Activated CD8-positive, alpha-beta memory T cell treated with anti-CD3 and anti-CD28 coated beads for 36 hours (primary cell): Measurements from ENCODE around the gene TCF12. TPM values are rescaled to one million over a fixed set of nuclear protein-coding genes. Genes with fewer than 3 reads are reported as not detected.

Experiments
- CTCF ChIA-PET: fragments of 350-600 bp; sonication (Branson Sonifier 250); formaldehyde crosslinking; loops from one replicate; lab custom pipeline; 2021; ENCODE audit warnings: antibody characterized with exemption; lab: Charles Lee
- POLR2A ChIA-PET: fragments of 350-600 bp; sonication (Branson Sonifier 250); formaldehyde crosslinking; loops from one replicate; lab custom pipeline; 2021; ENCODE audit warnings: antibody characterized with exemption; lab: Charles Lee
- total RNA-seq, 2 experiments: library from RNA; stranded (reverse); gene quantifications; one replicate each; pipeline ENCODE4 v1.2.3, GENCODE V29; 2021

The TCF12 gene
- total RNA-seq, 2 experiments from 2014 or later = 63.6 to 73.0 TPM

DNA sequence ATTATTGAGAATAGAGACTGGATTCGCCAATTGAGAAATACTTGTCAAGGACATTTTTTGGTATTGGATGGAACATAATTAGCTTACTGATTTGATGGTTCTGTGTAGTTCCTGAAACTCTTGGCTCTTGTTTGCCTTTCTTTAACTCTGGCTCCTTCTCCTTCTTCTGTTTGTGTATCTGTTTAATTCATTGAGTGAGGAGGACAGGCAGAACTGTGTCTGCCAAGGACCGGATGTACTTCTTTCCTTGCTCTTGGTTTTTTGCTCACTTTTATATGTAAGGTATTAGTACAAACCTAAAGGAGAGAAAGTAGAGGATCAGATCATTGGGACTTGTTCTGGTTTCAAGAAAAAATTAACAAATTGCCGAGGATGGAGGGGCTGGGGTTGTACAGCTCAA, 48.9 kb downstream of the TCF12 start:
- CTCF ChIA-PET = interaction anchor here (1.2 kb wide), 1 partner anchor 20 kb away, joined by 3 read pairs; no protein-coding TSS in a partner anchor
- POLR2A ChIA-PET = no interaction called here

DNA sequence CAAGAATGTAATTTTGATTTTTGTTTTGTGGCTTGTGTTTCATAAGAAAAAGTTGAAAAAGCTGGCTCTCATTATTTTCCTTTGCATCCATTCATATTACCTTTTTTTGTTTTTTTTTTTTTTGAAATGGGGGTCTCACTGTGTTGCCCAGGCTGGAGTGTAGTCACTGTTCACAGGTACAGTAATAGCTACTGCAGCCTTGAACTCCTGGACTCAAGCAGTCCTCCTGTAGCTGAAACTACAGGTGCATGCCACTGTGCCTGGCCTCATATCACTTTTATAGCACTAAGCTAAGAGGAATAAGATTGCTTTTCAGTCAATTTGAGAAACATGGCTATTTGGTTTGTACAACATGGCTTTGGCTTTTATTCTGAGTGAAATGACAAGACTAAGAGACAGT, 49.8 kb downstream of the TCF12 start:
- POLR2A ChIA-PET = no interaction called here
- CTCF ChIA-PET = interaction anchor here (0.5 to 1.2 kb wide), 3 partner anchors 12 to 106 kb away, joined by 3 read pairs; no protein-coding TSS in a partner anchor

DNA sequence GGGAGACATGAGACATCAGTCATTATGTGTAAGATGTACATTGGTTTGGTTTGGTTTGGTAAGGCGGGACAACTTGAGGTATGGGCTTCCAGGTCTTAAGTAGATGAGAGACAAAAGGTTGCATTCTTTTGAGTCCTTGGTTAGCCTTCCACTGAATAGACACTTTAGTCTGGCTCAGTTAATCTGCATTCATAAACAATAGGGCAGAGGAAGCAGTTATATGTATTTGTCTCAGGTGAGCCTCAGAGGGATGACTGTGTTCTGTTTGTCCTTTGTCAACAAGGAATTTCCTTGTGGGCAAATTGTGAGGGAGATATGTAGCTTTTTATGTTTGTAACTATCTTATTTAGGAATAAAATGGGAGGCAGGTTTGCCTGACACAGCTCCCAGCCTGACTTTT, 50.4 kb downstream of the TCF12 start:
- ChIA-PET CTCF (interaction anchor here (0.5 to 1.2 kb wide), 2 partner anchors 11 to 105 kb away, joined by 3 read pairs; no protein-coding TSS in a partner anchor), POLR2A (no interaction called here)

DNA sequence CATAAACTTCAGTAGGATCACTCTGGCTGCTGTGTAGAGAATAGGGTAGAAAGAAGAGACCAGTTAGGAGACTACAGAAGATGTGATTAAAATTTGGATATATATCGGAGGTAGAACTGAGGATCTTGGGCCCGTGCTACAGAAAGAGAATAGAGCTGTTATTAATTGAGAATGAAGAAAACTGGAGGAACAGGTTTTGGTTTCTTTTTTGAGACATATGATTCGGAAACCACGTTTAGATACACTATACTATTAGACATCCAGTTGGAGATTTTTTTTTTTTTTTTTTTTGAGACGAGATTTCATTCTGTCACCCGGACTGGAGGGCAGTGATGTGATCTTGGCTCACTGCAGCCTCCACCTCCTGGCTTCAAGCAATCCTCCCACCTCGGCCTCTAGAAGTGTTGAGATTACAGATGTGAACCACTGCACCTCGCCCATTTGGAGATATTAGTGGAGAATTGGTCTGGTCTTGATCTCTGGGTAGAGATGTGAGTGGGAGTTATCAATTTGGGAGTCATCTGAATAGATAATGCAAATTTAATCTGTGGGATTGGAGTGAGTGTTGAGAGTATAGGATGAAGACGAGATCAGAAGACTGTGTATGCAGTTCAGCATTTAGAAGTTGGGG, 50.9 kb downstream of the TCF12 start:
- POLR2A ChIA-PET = no interaction called here

DNA sequence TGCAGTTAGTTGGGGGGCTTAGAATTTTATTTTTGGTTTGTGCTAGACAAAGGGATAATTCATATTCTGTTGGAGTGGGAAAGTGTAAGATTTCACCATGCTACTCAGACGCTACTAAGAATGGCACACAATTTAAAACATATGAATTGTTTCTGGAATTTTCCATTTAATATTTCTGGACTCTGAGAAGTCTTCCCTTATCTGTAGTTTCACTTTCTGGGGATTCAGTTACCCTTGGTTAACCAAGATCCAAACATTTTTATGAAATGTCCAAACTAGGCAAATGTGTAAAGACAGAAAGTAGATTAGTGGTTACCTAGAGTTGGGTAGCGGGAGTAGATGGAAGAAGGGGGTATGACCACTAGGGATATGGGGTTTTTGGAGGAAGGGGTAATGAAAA, 53.1 kb downstream of the TCF12 start:
- POLR2A ChIA-PET = no interaction called here
- CTCF ChIA-PET = no interaction called here

More for the DNA sequence above, 50.9 kb downstream of the TCF12 start:
- CTCF ChIA-PET = interaction anchor here (1.2 kb wide), 1 partner anchor 11 kb away, joined by 3 read pairs; no protein-coding TSS in a partner anchor

DNA sequence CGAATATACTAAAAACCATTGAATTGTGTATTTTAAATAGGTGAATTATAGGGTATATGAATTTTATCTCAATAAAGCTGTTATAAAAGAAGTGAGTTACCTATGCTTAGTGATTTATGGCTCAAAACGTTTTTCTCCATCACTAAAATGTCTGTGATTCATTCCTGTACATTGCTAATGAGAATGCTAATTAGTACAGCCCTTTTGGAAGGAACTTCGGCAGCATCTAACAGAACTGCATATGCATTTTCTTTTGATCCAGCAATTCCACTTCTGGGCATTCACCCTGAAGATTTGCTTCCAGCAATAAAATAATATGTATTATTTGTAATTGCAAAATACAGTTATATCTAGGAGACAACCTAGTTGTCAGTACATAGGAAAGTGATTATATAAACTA, 53.6 kb downstream of the TCF12 start:
- CTCF ChIA-PET = no interaction called here
- POLR2A ChIA-PET = no interaction called here

DNA sequence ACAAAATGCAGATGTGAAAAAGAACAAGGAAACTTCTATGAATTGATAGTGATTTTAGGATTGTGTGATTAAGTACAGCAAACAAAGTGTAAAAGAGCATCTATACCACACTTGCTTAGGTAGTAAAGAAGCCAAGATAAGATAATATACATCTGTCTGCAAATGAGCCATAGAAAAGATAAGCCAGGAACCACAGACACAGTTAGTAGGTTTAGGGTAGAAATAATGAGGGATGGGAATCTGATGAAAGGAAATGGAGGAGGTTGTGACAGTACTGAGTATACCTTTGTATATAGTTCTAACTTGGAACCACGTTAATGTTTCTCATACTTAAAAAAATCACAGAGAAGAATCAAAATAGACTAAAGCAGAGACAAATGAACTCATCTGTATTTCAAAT, 54.0 kb downstream of the TCF12 start:
- ChIA-PET CTCF (no interaction called here), POLR2A (no interaction called here)

DNA sequence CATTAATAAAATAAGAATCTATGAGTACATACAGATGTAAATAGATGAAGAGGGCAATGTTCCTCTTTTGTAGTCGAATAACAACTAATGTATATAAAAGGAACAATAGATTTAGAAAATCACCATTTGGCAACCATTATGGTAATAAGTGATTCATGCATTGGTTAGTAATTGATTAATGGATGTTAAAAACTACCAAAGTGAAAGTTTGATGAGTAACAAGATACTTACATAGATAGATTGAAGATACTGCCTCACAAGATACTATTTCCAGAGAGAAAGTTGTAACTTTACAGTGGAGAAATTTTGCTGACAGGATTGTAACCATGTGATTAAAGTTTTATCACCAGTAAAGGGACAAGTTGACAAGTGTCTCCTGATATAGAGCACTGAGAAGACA, 55.0 kb downstream of the TCF12 start:
- POLR2A ChIA-PET = no interaction called here
- CTCF ChIA-PET = no interaction called here

DNA sequence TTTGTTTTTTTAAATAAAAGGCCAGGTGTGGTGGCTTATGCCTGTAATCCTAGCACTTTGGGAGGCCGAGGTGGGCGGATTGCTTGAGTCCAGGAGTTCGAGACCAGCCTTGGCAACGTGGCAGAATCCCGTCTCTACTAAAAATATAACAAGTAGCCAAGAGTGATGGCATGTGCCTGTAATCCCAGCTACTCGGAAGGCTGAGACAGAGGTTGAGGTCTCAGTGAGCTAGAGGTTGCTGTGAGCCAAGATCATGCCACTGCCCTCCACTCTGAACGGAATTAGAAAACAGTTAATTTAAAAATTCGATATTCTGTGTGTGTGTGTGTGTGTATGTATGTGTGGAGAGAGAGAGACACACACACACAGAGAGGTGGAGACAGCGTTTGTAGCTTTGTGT, 58.8 kb downstream of the TCF12 start:
- ChIA-PET CTCF (no interaction called here), POLR2A (no interaction called here)

DNA sequence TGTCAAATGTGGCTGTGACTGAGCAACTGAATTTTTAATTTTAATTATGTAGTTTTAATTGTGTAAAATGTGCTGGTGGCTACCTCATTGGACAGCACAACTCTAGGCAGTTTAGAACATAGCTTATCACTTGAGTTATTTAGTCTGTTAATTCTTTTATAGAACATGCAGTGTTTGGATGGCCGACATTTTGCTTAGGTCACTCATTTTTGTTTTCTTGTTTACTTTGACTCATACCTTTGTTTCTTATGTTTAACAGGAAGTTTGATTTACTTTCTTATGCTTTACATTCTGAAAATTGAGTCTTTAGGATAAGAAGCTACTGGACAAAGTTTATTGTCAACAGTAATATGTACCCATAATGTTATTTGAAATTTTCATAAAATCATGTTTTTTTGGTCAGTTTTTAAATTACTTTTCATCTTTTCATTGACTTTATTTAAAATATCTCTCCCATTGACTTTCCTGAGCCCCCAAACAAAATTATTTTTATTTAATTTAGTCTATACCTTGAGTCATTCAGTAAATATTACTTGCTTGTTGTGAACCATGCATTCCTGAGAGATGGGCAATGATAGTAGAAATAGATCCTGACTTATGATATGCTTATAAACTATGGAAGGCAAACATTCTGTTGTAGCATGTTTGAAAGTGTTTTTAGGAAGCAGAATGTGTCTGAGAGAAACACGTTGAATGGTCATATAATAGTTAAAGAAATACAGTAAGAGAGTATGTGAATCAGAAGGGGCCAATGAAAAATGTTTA, 60.6 kb downstream of the TCF12 start:
- POLR2A ChIA-PET = no interaction called here
- CTCF ChIA-PET = no interaction called here

DNA sequence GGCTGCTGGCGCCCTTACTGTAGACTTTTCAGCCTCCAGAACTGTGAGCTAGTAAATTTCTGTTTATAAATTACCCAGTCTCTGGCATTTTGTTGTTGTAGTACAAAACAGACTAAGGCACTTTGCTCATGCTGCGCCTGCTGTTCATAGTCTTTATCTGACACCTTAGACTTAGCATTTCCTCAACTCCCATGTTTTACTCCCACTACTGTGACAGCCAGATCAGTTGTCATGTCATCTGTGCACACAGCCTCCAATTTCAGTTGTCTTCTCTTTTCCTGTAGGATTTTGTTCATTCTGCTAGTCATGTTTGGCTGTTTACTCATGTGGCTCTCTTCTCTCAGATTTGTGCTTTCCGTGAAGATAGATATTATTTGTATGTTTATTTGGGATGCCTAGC, 62.0 kb downstream of the TCF12 start:
- ChIA-PET POLR2A (no interaction called here), CTCF (interaction anchor here (0.8 kb wide), 1 partner anchor 12 kb away, joined by 3 read pairs; no protein-coding TSS in a partner anchor)

DNA sequence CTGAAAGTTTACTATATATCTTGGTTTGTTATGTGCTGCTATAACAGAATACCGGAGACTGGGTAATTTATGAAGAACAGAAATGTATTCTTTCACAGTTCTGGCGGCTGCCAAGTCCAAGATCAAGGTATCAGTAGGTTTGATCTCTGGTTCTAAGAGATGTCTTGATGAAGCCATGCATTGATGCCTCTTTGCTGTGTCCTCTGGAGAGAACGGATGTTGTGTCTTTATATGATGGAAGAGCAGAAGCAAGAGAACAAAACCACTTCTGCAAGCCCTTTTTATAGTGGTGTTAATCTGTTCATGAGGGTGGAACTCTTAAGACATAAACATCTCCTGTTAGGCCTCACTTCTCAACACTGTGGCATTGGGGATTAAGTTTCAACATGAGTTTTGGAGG, 62.7 kb downstream of the TCF12 start:
- POLR2A ChIA-PET = no interaction called here
- CTCF ChIA-PET = no interaction called here

DNA sequence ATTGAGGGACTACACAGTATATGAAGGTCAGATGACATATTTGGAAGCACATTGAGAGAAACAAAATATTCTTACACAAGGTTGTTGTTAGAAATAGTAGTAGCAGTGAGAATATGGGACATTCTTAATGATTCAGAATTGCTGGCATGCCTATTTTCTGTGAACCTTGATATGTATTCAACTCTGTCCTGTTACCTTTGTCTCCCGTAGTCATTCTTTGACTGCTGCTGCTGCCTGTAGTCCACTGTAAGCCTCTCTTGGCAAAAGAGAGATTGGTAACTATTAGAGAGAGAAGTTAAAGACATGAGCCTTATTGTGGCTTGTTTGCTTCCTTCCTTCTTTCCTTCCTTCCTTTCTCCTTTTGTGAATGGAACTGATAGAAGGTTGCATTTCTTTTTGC, 64.5 kb downstream of the TCF12 start:
- CTCF ChIA-PET = no interaction called here
- POLR2A ChIA-PET = no interaction called here

DNA sequence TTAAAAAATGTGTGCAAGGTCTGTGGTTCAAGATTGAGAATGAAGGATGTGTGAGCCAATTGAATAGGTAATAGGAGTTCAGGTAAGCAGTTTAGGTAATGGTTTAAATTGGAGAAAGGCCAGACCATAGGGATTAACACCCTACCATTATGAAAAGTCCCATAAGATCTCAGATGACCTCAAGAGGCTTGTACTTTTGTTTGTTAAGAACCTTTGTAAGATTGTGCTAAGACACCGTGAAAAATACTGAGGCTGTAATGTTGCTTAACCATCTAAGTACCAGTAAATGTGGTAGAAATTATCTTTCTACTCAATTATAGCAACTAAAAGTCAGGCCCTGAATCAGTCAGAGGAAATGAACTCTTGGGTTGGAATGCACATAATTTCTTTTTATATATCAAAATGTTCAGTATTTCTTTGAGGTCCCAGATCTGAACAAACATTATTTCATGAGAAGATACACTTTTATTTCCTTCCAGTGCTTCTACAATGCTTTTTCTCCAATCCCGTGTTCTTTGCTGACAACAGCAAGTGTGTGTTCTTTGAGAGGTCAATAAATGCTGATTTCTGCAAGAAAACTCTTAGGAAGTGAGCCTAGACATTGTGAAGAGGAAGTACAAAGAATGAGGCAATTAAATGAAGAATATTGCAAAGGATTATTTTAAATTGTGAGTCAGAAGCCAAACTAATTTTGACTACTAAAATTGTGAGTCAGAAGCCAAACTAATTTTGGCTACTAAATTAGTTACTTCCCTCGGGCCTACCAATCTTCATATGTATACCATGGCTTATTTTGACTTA, 66.4 kb downstream of the TCF12 start:
- ChIA-PET CTCF (no interaction called here), POLR2A (no interaction called here)

DNA sequence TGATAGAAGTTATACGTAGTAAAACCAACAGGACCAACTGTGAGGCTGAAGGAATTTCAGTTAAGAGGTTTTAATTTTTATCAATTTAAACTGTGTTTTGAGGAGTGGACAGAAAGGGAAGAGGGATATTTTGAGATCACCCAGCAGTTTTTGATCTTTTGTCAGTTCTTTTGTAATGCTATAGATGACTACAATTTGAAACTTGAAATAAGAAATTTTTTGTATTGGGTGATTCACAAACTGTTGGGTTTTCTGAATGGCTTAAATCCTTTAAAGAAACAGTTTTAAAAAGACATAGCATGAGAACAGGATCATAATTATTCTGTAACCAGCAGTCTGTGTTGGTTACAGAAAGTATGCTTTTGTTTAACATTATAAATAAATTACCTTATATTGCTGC, 67.4 kb downstream of the TCF12 start:
- ChIA-PET CTCF (no interaction called here), POLR2A (no interaction called here)

DNA sequence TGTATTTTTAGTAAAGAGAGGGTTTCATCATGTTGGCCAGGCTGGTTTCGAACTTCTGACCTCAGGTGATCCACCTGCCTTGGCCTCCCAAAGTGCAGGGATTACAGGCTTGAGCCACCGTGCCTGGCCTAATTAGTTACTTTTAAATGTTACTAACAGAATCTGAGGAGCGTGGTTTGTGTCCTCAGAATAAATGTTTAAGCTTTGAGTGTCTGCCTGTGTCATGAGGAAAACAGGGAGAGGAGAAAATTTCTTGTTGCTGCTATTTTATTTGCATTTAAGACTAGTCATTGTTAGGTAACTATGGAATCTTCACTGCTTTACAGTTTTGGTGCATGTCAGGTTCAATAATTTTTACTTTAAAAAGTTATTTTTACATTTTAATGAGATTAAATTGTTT, 68.8 kb downstream of the TCF12 start:
- ChIA-PET POLR2A (no interaction called here), CTCF (no interaction called here)

DNA sequence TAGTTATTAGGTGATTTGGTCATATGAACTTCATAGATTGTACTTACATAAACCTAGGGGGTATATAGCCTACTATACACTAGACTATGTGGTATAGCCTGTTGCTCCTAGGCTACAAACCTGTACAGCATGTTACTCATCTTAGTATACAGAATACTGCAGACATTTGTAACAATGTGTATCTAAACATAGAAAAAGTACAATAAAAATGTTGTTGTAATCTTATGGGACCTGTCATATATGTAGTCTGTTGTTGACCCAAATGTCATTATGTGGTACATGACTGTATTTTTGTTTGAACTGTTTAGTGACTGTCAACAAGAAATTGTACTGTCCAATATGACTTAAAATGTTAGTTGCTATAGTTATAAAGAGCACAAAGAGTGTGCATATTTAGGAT, 69.8 kb downstream of the TCF12 start:
- POLR2A ChIA-PET = no interaction called here
- CTCF ChIA-PET = no interaction called here

DNA sequence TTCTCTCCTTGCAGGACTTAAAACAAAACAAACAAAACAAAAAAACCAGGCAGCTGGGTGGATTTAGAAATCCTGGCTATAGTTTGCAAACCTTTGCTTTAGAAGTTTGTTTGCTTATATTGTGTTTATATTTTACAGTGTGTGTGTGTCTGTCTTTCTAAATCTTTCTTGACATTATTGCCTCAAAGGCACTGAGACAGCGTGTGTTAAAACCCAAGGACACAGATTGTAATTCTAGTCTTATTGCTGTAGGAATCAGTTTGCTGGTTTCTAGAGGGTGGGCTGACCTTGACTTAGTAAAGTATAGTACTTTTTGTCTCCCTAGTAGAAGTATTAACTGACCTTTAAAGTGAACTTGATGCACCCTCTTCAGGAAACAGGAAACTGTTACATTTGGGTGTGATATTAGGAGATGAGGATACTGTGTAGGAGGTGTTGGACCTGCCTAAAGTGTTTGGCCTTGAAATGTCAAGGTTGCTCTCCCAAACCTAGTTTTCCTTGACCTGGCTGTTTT, 71.0 kb downstream of the TCF12 start:
- CTCF ChIA-PET = no interaction called here
- POLR2A ChIA-PET = no interaction called here

DNA sequence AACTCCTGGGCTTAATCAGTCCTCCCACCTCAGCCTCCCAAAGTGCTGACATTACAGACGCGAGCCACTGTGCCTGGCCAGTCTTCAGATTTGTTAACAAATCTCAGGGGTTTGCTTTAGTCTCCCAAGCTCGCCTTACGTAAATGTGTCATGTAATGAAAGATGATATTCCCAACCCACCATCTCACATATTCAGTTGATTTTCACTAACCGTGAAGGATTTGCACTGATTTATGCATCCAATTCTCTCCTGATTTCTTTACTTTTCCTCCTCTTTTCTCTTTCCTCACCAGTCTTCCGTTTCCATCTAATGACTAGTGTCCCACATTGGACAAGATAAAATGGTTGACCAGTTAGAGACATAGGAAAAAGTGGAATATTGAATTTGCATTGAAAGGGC, 72.6 kb downstream of the TCF12 start:
- POLR2A ChIA-PET = no interaction called here
- CTCF ChIA-PET = no interaction called here

DNA sequence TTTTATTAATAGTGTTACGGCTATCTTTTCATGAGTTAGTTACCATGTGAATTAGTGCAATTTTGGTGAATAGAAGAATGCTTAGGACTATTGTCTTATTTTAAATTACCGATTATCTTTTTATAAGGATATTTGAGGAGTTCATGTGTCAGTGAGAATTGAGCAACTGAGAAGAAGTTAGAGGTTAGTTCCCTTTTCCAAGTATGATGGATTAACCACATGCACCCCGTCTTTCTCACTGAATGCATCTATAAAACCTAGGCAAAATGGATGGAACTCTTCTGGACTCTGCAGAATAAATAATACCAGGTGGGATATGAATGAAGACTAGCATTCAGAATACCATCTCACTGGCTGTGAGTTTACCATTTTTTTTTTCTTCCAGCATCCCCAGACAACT, 74.3 kb downstream of the TCF12 start:
- CTCF ChIA-PET = no interaction called here
- POLR2A ChIA-PET = no interaction called here
